ENCODE data around the gene CERS3. TPM values are rescaled to one million over a fixed set of nuclear protein-coding genes. Genes with fewer than 3 reads are reported as not detected.
"Not testable (repeated sequence)": the region's sequence is repeated elsewhere in the genome, so short reads cannot be mapped to it uniquely, and the experiment has no call there.

CERS3 gene
- total RNA-seq, 1 donor from 2014 or later = not detected

- no peak overlapping the region for H3K4me3 Mint-ChIP-seq (ENCODE audit: unreplicated experiment)
- H3K27me3 Mint-ChIP-seq (ENCODE audit: unreplicated experiment) = no peaks in the 10 kb centered on the region
- TF ChIP-seq, protein P1, sequence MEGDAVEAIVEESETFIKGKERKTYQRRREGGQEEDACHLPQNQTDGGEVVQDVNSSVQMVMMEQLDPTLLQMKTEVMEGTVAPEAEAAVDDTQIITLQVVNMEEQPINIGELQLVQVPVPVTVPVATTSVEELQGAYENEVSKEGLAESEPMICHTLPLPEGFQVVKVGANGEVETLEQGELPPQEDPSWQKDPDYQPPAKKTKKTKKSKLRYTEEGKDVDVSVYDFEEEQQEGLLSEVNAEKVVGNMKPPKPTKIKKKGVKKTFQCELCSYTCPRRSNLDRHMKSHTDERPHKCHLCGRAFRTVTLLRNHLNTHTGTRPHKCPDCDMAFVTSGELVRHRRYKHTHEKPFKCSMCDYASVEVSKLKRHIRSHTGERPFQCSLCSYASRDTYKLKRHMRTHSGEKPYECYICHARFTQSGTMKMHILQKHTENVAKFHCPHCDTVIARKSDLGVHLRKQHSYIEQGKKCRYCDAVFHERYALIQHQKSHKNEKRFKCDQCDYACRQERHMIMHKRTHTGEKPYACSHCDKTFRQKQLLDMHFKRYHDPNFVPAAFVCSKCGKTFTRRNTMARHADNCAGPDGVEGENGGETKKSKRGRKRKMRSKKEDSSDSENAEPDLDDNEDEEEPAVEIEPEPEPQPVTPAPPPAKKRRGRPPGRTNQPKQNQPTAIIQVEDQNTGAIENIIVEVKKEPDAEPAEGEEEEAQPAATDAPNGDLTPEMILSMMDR (IDR thresholded peaks at IDR 0.05; ENCODE audit: unreplicated experiment) = no peak
- H3K36me3 Mint-ChIP-seq (ENCODE audit: low read depth, unreplicated experiment) = no peaks in the 10 kb centered on the region
- H3K4me1 Mint-ChIP-seq (ENCODE audit: unreplicated experiment) = no peaks in the 10 kb centered on the region
- H3K27ac Mint-ChIP-seq (ENCODE audit: unreplicated experiment) = no peak overlapping the region
- peaks cover 11% of the 10 kb centered on the region for H3K9me3 Mint-ChIP-seq (ENCODE audit: unreplicated experiment)
- DNase-seq (ENCODE audit: low spot score) = no peak
Observed at GRCh38 chr15:100454148-100454547, 74.6 kb downstream of the CERS3 start.

DNA sequence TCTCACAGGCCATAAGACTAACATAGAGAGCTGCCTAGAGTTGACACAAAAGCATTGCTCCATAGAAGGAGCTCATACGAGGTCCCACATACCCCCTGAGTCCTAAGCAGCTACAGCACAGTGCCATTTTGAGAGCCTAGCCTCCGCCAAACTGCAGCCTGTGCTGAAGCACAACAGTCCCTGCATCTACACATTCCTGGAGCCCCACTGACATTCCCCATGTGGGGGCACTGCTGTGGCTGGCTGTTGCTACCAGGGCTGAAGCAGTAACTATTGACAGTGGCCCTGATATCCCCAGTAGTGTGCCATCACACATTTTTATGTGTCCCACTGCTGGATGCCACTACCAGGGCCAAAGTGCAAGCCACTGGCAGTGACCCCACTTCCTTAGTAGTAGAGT is 80.3 kb downstream of the CERS3 start:
- peaks cover 2% of the 10 kb centered on the region for H3K27me3 Mint-ChIP-seq (ENCODE audit: unreplicated experiment)
- peaks cover 3% of the 10 kb centered on the region for H3K36me3 Mint-ChIP-seq (ENCODE audit: low read depth, unreplicated experiment)
- DNase-seq (ENCODE audit: low spot score) = no peak
- no peaks in the 10 kb centered on the region for H3K4me1 Mint-ChIP-seq (ENCODE audit: unreplicated experiment)
- H3K9me3 Mint-ChIP-seq (ENCODE audit: unreplicated experiment) = peaks cover 9% of the 10 kb centered on the region
- no peak overlapping the region for H3K27ac Mint-ChIP-seq (ENCODE audit: unreplicated experiment)
- no peak overlapping the region for H3K4me3 Mint-ChIP-seq (ENCODE audit: unreplicated experiment)
- TF ChIP-seq, protein P1 (IDR thresholded peaks at IDR 0.05; ENCODE audit: unreplicated experiment) = no peak

DNA sequence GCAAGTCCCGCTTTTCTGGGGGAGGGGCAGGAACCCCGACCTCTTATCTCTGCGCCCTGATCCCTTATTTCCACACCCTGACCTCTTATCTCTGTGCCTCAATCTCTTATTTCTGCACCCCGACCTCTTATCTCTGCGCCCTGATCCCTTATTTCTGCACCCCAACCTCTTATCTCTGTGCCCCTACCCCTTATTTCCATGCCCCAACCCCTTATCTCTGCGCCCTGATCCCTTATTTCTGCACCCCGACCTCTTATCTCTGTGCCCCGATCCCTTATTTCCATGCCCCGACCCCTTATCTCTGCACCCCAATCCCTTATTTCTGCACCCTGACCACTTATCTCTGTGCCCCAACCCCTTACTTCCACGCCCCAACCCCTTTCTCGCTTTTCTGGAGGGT is 87.7 kb downstream of the CERS3 start:
- peaks cover 11% of the 10 kb centered on the region for H3K9me3 Mint-ChIP-seq (ENCODE audit: unreplicated experiment)
- DNase-seq (ENCODE audit: low spot score); H3K36me3 Mint-ChIP-seq (ENCODE audit: low read depth, unreplicated experiment); H3K4me1 Mint-ChIP-seq (ENCODE audit: unreplicated experiment); H3K27ac Mint-ChIP-seq (ENCODE audit: unreplicated experiment); H3K4me3 Mint-ChIP-seq (ENCODE audit: unreplicated experiment); H3K27me3 Mint-ChIP-seq (ENCODE audit: unreplicated experiment): not testable (repeated sequence)

DNA sequence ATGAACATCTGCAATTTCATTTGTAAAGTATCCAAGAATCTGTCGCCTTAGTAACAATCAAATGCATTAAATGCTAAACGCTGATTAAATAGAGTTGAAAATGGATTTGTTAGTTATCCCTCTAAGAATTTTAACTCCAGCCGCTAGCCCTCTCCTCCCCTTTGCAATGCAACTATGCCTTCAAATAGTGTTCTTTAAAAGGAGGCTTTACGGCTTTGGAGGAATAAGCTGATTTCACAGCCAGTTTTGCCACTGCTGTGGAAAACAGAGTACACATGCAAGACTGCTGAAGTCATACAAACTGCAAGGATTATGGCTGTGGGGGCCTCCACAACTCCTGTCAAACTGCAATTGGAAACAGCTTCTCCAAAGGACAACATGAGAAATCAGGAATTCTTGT is 89.2 kb downstream of the CERS3 start:
- Mint-ChIP-seq H3K9me3 (ENCODE audit: unreplicated experiment) (peaks cover 11% of the 10 kb centered on the region), H3K4me1 (ENCODE audit: unreplicated experiment) (no peaks in the 10 kb centered on the region), H3K4me3 (ENCODE audit: unreplicated experiment) (no peak overlapping the region), H3K36me3 (ENCODE audit: low read depth, unreplicated experiment) (peaks cover 4% of the 10 kb centered on the region), H3K27ac (ENCODE audit: unreplicated experiment) (no peak overlapping the region), H3K27me3 (ENCODE audit: unreplicated experiment) (peaks cover 2% of the 10 kb centered on the region)
- no peak for DNase-seq (ENCODE audit: low spot score)
- TF ChIP-seq, protein P1 (IDR thresholded peaks at IDR 0.05; ENCODE audit: unreplicated experiment) = no peak

DNA sequence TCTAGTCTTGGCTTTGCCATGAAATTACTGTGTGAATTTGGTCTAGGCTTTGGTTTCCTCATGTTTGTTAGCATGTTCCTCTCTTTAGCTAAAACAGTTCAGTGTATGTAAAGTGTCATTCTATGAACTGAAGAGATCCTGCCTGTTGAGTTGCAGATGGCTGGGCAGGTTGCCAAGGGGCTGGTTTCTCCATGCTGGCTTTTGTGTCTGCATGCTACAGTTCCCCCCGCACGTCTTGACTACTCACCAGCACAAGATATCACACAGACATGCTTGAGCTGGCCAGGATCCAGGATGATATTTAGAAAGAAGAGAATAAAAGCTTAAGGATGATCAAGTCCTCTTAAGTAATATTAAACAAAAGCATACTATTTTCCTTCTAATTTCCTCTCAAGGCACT is 90.2 kb downstream of the CERS3 start:
- no peak for DNase-seq (ENCODE audit: low spot score)
- Mint-ChIP-seq H3K9me3 (ENCODE audit: unreplicated experiment) (peaks cover 11% of the 10 kb centered on the region), H3K4me3 (ENCODE audit: unreplicated experiment) (no peak overlapping the region), H3K4me1 (ENCODE audit: unreplicated experiment) (no peaks in the 10 kb centered on the region), H3K27me3 (ENCODE audit: unreplicated experiment) (peaks cover 2% of the 10 kb centered on the region), H3K27ac (ENCODE audit: unreplicated experiment) (no peak overlapping the region), H3K36me3 (ENCODE audit: low read depth, unreplicated experiment) (peaks cover 2% of the 10 kb centered on the region)
- TF ChIP-seq, protein P1 (IDR thresholded peaks at IDR 0.05; ENCODE audit: unreplicated experiment) = no peak

DNA sequence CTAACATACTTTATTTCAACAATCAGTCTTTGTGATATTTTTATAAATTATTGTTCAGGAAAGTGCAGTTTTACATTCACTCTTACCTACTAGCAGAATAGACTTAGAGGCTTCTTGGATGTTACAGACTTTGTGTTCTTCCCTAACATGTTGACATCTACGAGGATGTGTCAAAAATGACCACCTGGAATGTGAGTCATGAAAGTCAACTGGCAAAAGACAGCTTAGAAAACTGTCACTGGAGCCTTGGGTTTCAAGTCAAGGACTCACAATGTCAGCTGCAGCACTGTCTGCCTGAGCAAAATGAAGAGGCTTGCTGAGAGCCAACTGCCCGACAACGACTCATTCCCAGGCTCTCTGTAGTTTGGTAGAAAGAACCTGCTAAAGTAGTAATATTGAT is 91.5 kb downstream of the CERS3 start:
- no peak overlapping the region for H3K4me3 Mint-ChIP-seq (ENCODE audit: unreplicated experiment)
- DNase-seq (ENCODE audit: low spot score) = no peak
- TF ChIP-seq, protein P1 (IDR thresholded peaks at IDR 0.05; ENCODE audit: unreplicated experiment) = no peak
- no peaks in the 10 kb centered on the region for H3K4me1 Mint-ChIP-seq (ENCODE audit: unreplicated experiment)
- no peaks in the 10 kb centered on the region for H3K36me3 Mint-ChIP-seq (ENCODE audit: low read depth, unreplicated experiment)
- H3K27ac Mint-ChIP-seq (ENCODE audit: unreplicated experiment) = no peak overlapping the region
- H3K9me3 Mint-ChIP-seq (ENCODE audit: unreplicated experiment) = peaks cover 11% of the 10 kb centered on the region
- peaks cover 2% of the 10 kb centered on the region for H3K27me3 Mint-ChIP-seq (ENCODE audit: unreplicated experiment)

All from endothelial cell (in vitro differentiated cells).